HEK293T (cell line): ENCODE measurements around the gene LIMK1.

Experiments
- CTCF ChIA-PET: fragments of 350-600 bp; formaldehyde crosslinking; extraction: SDS; loops from one replicate; lab custom pipeline; 2021; ENCODE audit warnings: antibody characterized with exemption, inconsistent platforms; lab: Yijun Ruan, JAX
- POLR2A ChIA-PET: fragments of 350-600 bp; formaldehyde crosslinking; extraction: SDS; loops from one replicate; lab custom pipeline; 2020; ENCODE audit warnings: antibody characterized with exemption, inconsistent platforms; lab: Yijun Ruan, JAX
- DNase-seq: peaks from one replicate; pipeline ENCODE4 v3.0.0; 2012; ENCODE audit warnings: mixed read lengths; ENCODE audit errors: extremely low spot score
- ARNT ChIP-seq: fragments of 450-650 bp; IDR thresholded peaks from 2 replicates; pipeline ENCODE4 v1.6.1; 2017; ENCODE audit warnings: mild to moderate bottlenecking
- BHLHE40 ChIP-seq: fragments of 450-650 bp; IDR thresholded peaks from 2 replicates; pipeline ENCODE4 v1.6.1; 2016; ENCODE audit warnings: mild to moderate bottlenecking, moderate library complexity, borderline replicate concordance
- CTBP1 ChIP-seq: fragments of 450-650 bp; IDR thresholded peaks from 2 replicates; pipeline ENCODE4 v1.6.1; 2016; ENCODE audit warnings: borderline replicate concordance
- ELF4 ChIP-seq: fragments of 450-650 bp; IDR thresholded peaks from 2 replicates; pipeline ENCODE4 v1.6.1; 2017; ENCODE audit warnings: antibody characterized with exemption
- FOXA1 ChIP-seq: fragments of 450-650 bp; IDR thresholded peaks from 2 replicates; pipeline ENCODE4 v1.6.1; 2016; ENCODE audit warnings: mild to moderate bottlenecking
- FOXK2 ChIP-seq: fragments of 450-650 bp; IDR thresholded peaks from 2 replicates; pipeline ENCODE4 v1.6.1; 2016; ENCODE audit warnings: mild to moderate bottlenecking
- FOXM1 ChIP-seq: fragments of 450-650 bp; IDR thresholded peaks from 2 replicates; pipeline ENCODE4 v1.6.1; 2017; ENCODE audit warnings: mild to moderate bottlenecking, borderline replicate concordance
- HDGF ChIP-seq: fragments of 450-650 bp; IDR thresholded peaks from 2 replicates; pipeline ENCODE4 v1.6.1; 2017; ENCODE audit warnings: antibody characterized with exemption, borderline replicate concordance
- L3MBTL2 ChIP-seq: fragments of 450-650 bp; conservative IDR thresholded peaks from 2 replicates; pipeline ENCODE4 v1.6.1; 2016; ENCODE audit warnings: mild to moderate bottlenecking
- LEF1 ChIP-seq: fragments of 450-650 bp; IDR thresholded peaks from 2 replicates; pipeline ENCODE4 v1.6.1; 2017; ENCODE audit warnings: mild to moderate bottlenecking, borderline replicate concordance
- NFRKB ChIP-seq: fragments of 450-650 bp; IDR thresholded peaks from 2 replicates; pipeline ENCODE4 v1.6.1; 2016; ENCODE audit warnings: mild to moderate bottlenecking, moderate library complexity
- PKNOX1 ChIP-seq: fragments of 450-650 bp; IDR thresholded peaks from 2 replicates; pipeline ENCODE4 v1.6.1; 2016
- SP1 ChIP-seq: fragments of 450-650 bp; IDR thresholded peaks from 2 replicates; pipeline ENCODE4 v1.6.1; 2017
- SUZ12 ChIP-seq: fragments of 450-650 bp; IDR thresholded peaks from 2 replicates; pipeline ENCODE4 v1.6.1; 2016; ENCODE audit warnings: mild to moderate bottlenecking
- TARDBP ChIP-seq: fragments of 450-650 bp; IDR thresholded peaks from 2 replicates; pipeline ENCODE4 v1.6.1; 2016
- ZNF384 ChIP-seq: fragments of 450-650 bp; IDR thresholded peaks from 2 replicates; pipeline ENCODE4 v1.6.1; 2016

Gene LIMK1

DNA sequence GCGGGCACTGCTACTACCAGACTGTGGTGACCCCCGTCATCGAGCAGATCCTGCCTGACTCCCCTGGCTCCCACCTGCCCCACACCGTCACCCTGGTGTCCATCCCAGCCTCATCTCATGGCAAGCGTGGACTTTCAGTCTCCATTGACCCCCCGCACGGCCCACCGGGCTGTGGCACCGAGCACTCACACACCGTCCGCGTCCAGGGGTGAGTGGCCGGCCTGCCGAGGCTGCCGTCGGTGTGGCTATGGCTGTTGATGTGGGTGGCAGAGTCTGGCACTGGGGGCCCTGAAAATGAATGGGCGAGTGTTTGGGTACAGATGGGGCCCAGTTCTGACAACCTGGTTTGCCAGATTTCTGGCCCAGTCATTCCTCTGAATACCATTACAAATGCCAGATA lies 15.4 kb downstream of the LIMK1 start:
- CTCF ChIA-PET = interaction anchor here (0.6 kb wide), 1 partner anchor 42 kb away, joined by 8 read pairs; no protein-coding TSS in a partner anchor
- TF ChIP-seq PKNOX1 (no peak), LEF1 (no peak), SP1 (no peak), CTBP1 (no peak)
- DNase-seq = no peak
- POLR2A ChIA-PET = interaction anchor here (1.2 kb wide), 1 partner anchor 76 kb away, joined by 3 read pairs; no protein-coding TSS in a partner anchor

DNA sequence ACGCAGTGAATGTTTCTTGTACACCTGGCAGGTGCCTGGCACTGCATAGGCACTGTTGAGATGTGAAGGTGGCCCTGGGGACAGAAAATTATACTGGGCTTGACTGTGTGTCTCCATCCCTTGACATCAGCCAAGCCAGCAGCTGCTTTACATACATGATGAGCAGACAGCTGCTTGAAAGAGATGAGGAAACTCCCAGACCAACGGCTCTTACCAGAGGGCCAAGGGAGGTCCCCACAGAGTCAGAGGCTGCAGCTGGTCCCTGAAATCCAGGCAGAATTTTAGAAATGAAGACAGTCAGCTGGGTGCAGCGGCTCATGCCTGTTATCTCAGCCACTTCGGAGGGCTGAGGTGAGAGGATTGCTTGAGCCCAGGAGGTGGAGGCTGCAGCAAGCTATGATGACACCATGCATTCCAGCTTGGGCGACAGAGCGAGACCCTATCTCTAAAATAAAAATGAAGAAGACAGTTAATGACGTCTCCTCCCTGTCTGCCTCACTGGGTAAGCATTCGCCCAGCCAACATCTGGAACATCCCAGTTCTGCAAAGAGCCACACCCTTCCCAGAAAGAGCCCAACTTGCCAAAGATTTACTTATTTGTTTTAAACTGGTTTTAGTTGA lies 17.6 kb downstream of the LIMK1 start:
- POLR2A ChIA-PET = interaction anchor here (0.6 kb wide), 1 partner anchor 18 kb away, joined by 3 read pairs; no protein-coding TSS in a partner anchor
- TF ChIP-seq BHLHE40 (no peak), SUZ12 (no peak), ZNF384 (no peak), CTBP1 (no peak), FOXK2 (no peak), ARNT (no peak), ELF4 (no peak), PKNOX1 (no peak), TARDBP (no peak), SP1 (no peak), HDGF (no peak), LEF1 (no peak)
- CTCF ChIA-PET = no interaction called here
- DNase-seq = no peak

GRCh38 chr7:74103219-74103772 lies 19.7 kb downstream of the LIMK1 start:
- ChIA-PET POLR2A (no interaction called here), CTCF (interaction anchor here (0.6 to 0.7 kb wide), 2 partner anchors 20 to 1354 kb away, joined by 3 to 4 read pairs; no protein-coding TSS in a partner anchor)
- no peak for TF ChIP-seq ARNT
- TF ChIP-seq LEF1 = no peak
- TF ChIP-seq CTBP1 = no peak
- no peak for TF ChIP-seq FOXA1
- TF ChIP-seq L3MBTL2 = no peak
- no peak for TF ChIP-seq ZNF384
- DNase-seq = no peak

GRCh38 chr7:74104702-74105101 lies 21.1 kb downstream of the LIMK1 start:
- TF ChIP-seq BHLHE40 (no peak), PKNOX1 (no peak), LEF1 (no peak), TARDBP (no peak), L3MBTL2 (no peak), HDGF (no peak), FOXK2 (no peak)
- DNase-seq = no peak
- CTCF ChIA-PET = no interaction called here
- POLR2A ChIA-PET = interaction anchor here (1.2 kb wide), 1 partner anchor 10 kb away, joined by 3 read pairs; no protein-coding TSS in a partner anchor

GRCh38 chr7:74105992-74106391 lies 22.4 kb downstream of the LIMK1 start:
- ChIA-PET CTCF (no interaction called here), POLR2A (no interaction called here)
- TF ChIP-seq SP1 (no peak), HDGF (no peak), SUZ12 (no peak), ELF4 (no peak), PKNOX1 (no peak), CTBP1 (no peak), TARDBP (no peak), FOXM1 (no peak), FOXK2 (no peak), L3MBTL2 (no peak), NFRKB (no peak), LEF1 (no peak), ARNT (no peak)
- DNase-seq = no peak

DNA sequence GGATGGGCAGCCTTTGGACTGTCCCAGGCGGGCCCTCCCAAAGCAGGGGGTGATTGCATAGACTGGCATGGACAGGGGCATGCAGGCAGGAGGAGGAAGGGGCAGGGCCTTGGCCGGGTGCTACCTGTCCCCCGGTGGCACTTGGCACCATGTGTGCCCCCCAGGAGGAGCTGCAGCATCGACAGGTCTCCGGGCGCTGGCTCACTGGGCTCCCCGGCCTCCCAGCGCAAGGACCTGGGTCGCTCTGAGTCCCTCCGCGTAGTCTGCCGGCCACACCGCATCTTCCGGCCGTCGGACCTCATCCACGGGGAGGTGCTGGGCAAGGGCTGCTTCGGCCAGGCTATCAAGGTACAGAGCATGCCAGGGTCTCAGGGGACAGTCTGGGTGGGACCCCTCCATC lies 23.2 kb downstream of the LIMK1 start:
- TF ChIP-seq CTBP1 (no peak), TARDBP (no peak), PKNOX1 (no peak), HDGF (no peak), BHLHE40 (no peak), FOXK2 (no peak), SP1 (no peak), ARNT (no peak), SUZ12 (no peak), NFRKB (no peak), ELF4 (no peak), LEF1 (no peak), L3MBTL2 (no peak)
- POLR2A ChIA-PET = no interaction called here
- DNase-seq = no peak
- CTCF ChIA-PET = no interaction called here
